ENCODE measurements around the gene SATB2. TPM values are rescaled to one million over a fixed set of nuclear protein-coding genes. Genes with fewer than 3 reads are reported as not detected.

Gene SATB2
- polyA plus RNA-seq, 1 of the 3 experiments (the other 2 are of a cell fraction): 0.13 TPM

- CTCF ChIA-PET: no interaction called here
- H2AFZ ChIP-seq (ENCODE audit: low read depth): no peak overlapping the region
- H3K4me3 ChIP-seq (ENCODE audit: low read depth in 2 of 2, low read length in 1 of 2): no peak overlapping the region
- no peaks in the 10 kb centered on the region for H3K9me2 ChIP-seq
- H3K9me3 ChIP-seq: no peaks in the 10 kb centered on the region
- no peaks in the 10 kb centered on the region for H3F3A ChIP-seq (replicated peaks; ENCODE audit: insufficient read depth)
- H3K27ac ChIP-seq (ENCODE audit: low read depth in 2 of 2, low read length in 1 of 2): no peak overlapping the region
- POLR2A ChIA-PET: no interaction called here
- H3K27me3 ChIP-seq (ENCODE audit: insufficient read depth): peaks cover 11% of the 10 kb centered on the region; the same call in 1 of the 2 replicates
- H3K79me2 ChIP-seq (ENCODE audit: insufficient read depth): no peaks in the 10 kb centered on the region
- 11% methylated on average over 3 of the region's 3 CpGs for WGBS (ENCODE audit: low lambda C conversion rate)
- no peaks in the 10 kb centered on the region for H3K36me3 ChIP-seq (replicated peaks in 1 of 2; ENCODE audit: control insufficient read depth in 1 of 2, insufficient read depth in 2 of 2, low read length in 1 of 2)
- no peak for TF ChIP-seq RAD21 (IDR thresholded peaks at IDR 0.05; ENCODE audit: low read length)
- no peak for TF ChIP-seq GATA2 (CRISPR knock-in tag; IDR thresholded peaks at IDR 0.05)
- TF ChIP-seq, protein P1, sequence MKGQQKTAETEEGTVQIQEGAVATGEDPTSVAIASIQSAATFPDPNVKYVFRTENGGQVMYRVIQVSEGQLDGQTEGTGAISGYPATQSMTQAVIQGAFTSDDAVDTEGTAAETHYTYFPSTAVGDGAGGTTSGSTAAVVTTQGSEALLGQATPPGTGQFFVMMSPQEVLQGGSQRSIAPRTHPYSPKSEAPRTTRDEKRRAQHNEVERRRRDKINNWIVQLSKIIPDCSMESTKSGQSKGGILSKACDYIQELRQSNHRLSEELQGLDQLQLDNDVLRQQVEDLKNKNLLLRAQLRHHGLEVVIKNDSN (IDR thresholded peaks at IDR 0.05; ENCODE audit: borderline replicate concordance, low read depth): no peak
- no peak for TF ChIP-seq FOSL2 (IDR thresholded peaks at IDR 0.05; ENCODE audit: borderline replicate concordance, low read depth)
- TF ChIP-seq TCF12 (IDR thresholded peaks at IDR 0.05): no peak
- no peak for TF ChIP-seq EZH2phosphoT487 (IDR thresholded peaks at IDR 0.05; ENCODE audit: borderline replicate concordance, low read depth)
- TF ChIP-seq JUND (IDR thresholded peaks at IDR 0.05): no peak
- no peak for TF ChIP-seq MXI1 (IDR thresholded peaks at IDR 0.05; ENCODE audit: low read depth, low read length)
- TF ChIP-seq FOXM1 (IDR thresholded peaks at IDR 0.05; ENCODE audit: low read depth): no peak
- no peak for TF ChIP-seq NFIC (IDR thresholded peaks at IDR 0.05; ENCODE audit: borderline replicate concordance)
- TF ChIP-seq MEF2A (IDR thresholded peaks at IDR 0.05; ENCODE audit: borderline replicate concordance, low read depth): no peak
- TF ChIP-seq CHD2 (IDR thresholded peaks at IDR 0.05; ENCODE audit: low read length, partially characterized antibody): no peak
- no peaks in the 10 kb centered on the region for H4K20me1 ChIP-seq (ENCODE audit: insufficient read depth)
- no peak overlapping the region for H3K4me2 ChIP-seq
- no peak overlapping the region for H3K9ac ChIP-seq
- no peaks in the 10 kb centered on the region for H3K4me1 ChIP-seq (ENCODE audit: control insufficient read depth in 1 of 2, insufficient read depth in 2 of 2, low read depth in 1 of 2, low read length in 1 of 2)
- no peak for DNase-seq
Measured at GRCh38 chr2:199449956-199450355, 7.8 kb downstream of the SATB2 start.

DNA sequence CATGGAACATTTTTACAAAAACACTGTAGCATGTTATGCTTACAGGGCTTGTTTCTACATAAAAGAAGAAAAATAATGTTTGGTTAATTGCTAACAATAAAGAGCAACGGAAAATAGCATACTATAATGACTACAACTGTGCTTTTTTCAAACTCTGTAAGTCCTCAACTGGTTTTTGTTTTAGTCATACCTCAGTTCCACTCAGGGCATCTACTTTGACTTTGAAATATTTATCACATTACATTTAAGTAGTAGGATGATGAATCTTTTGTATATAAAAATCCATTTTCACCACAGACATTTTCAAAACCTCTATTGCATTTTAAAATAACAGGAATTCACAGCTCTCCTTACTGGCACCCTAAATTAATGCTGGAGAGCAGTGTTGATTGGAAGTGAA is 8.3 kb downstream of the SATB2 start:
- no peaks in the 10 kb centered on the region for H3K36me3 ChIP-seq (replicated peaks in 1 of 2; ENCODE audit: control insufficient read depth in 1 of 2, insufficient read depth in 2 of 2, low read length in 1 of 2)

More for the DNA sequence above, 8.3 kb downstream of the SATB2 start:
- Histone ChIP-seq H3K4me1 (ENCODE audit: control insufficient read depth in 1 of 2, insufficient read depth in 2 of 2, low read depth in 1 of 2, low read length in 1 of 2) (no peaks in the 10 kb centered on the region), H3K9ac (no peak overlapping the region), H3K4me3 (ENCODE audit: low read depth in 2 of 2, low read length in 1 of 2) (no peak overlapping the region), H3F3A (replicated peaks; ENCODE audit: insufficient read depth) (no peaks in the 10 kb centered on the region), H3K9me2 (no peaks in the 10 kb centered on the region), H3K27me3 (ENCODE audit: insufficient read depth) (peaks cover 7% of the 10 kb centered on the region; the same call in 1 of the 2 replicates), H2AFZ (ENCODE audit: low read depth) (no peak overlapping the region), H3K4me2 (no peak overlapping the region), H3K27ac (ENCODE audit: low read depth in 2 of 2, low read length in 1 of 2) (no peak overlapping the region), H3K79me2 (ENCODE audit: insufficient read depth) (no peaks in the 10 kb centered on the region), H3K9me3 (no peaks in the 10 kb centered on the region), H4K20me1 (ENCODE audit: insufficient read depth) (no peaks in the 10 kb centered on the region)
- 12% methylated on average over 1 of the region's 1 CpG for WGBS (ENCODE audit: low lambda C conversion rate)
- DNase-seq: no peak
- ChIA-PET CTCF (no interaction called here), POLR2A (no interaction called here)
- TF ChIP-seq RXRA (IDR thresholded peaks at IDR 0.05; ENCODE audit: borderline replicate concordance, low read depth) (no peak), RAD21 (IDR thresholded peaks at IDR 0.05; ENCODE audit: low read length) (no peak), JUND (IDR thresholded peaks at IDR 0.05) (no peak), NFIC (IDR thresholded peaks at IDR 0.05; ENCODE audit: borderline replicate concordance) (no peak)
- TF ChIP-seq, protein P2, sequence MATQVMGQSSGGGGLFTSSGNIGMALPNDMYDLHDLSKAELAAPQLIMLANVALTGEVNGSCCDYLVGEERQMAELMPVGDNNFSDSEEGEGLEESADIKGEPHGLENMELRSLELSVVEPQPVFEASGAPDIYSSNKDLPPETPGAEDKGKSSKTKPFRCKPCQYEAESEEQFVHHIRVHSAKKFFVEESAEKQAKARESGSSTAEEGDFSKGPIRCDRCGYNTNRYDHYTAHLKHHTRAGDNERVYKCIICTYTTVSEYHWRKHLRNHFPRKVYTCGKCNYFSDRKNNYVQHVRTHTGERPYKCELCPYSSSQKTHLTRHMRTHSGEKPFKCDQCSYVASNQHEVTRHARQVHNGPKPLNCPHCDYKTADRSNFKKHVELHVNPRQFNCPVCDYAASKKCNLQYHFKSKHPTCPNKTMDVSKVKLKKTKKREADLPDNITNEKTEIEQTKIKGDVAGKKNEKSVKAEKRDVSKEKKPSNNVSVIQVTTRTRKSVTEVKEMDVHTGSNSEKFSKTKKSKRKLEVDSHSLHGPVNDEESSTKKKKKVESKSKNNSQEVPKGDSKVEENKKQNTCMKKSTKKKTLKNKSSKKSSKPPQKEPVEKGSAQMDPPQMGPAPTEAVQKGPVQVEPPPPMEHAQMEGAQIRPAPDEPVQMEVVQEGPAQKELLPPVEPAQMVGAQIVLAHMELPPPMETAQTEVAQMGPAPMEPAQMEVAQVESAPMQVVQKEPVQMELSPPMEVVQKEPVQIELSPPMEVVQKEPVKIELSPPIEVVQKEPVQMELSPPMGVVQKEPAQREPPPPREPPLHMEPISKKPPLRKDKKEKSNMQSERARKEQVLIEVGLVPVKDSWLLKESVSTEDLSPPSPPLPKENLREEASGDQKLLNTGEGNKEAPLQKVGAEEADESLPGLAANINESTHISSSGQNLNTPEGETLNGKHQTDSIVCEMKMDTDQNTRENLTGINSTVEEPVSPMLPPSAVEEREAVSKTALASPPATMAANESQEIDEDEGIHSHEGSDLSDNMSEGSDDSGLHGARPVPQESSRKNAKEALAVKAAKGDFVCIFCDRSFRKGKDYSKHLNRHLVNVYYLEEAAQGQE (IDR thresholded peaks at IDR 0.05; ENCODE audit: low read depth, low read length): no peak
